ENCODE measurements around the gene TEKT4. TPM values are rescaled to one million over a fixed set of nuclear protein-coding genes. Genes with fewer than 3 reads are reported as not detected.
"Not testable (repeated sequence)": the region's sequence is repeated elsewhere in the genome, so short reads cannot be mapped to it uniquely, and the experiment has no call there.

TEKT4 gene, protein sequence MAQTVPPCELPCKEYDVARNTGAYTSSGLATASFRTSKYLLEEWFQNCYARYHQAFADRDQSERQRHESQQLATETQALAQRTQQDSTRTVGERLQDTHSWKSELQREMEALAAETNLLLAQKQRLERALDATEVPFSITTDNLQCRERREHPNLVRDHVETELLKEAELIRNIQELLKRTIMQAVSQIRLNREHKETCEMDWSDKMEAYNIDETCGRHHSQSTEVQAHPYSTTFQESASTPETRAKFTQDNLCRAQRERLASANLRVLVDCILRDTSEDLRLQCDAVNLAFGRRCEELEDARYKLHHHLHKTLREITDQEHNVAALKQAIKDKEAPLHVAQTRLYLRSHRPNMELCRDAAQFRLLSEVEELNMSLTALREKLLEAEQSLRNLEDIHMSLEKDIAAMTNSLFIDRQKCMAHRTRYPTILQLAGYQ
- total RNA-seq = not detected in 2 replicates

DNA sequence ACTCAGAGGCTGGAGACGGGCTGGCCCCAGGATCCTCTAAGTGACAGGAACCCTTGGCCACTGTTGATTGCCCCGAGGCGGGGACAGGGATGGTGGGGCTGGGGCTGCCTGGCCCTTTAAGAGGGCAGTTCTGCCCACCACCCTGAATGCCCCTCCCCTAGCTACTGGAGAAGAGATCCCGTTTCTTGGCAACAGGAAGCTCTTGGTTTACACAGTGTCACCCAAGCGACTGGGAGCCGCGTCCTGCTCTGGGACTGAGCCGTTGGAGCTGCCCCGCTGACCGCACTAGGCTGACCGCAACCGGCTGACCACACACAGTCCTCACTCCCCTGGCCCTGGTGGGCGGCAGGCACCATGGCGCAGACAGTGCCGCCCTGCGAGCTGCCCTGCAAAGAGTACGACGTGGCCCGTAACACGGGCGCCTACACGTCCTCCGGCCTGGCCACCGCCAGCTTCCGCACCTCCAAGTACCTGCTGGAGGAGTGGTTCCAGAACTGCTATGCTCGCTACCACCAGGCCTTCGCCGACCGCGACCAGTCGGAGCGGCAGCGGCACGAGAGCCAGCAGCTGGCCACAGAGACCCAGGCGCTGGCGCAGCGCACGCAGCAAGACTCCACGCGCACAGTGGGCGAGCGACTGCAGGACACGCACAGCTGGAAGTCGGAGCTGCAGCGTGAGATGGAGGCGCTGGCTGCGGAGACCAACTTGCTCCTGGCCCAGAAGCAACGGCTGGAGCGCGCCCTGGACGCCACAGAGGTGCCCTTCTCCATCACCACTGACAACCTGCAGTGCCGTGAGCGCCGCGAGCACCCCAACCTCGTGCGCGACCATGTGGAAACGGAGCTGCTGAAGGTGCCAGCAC lies at the start of gene TEKT4:
Gene TEKT4 (plus strand): TSS at position 205 of the 862 bp plus-strand sequence. CDS start 150 bp downstream, at position 355.
- no peak within 1 kb of the TSS for H3K4me3 ChIP-seq (ENCODE audit: low read depth, low read length)
- TF ChIP-seq, protein P1, sequence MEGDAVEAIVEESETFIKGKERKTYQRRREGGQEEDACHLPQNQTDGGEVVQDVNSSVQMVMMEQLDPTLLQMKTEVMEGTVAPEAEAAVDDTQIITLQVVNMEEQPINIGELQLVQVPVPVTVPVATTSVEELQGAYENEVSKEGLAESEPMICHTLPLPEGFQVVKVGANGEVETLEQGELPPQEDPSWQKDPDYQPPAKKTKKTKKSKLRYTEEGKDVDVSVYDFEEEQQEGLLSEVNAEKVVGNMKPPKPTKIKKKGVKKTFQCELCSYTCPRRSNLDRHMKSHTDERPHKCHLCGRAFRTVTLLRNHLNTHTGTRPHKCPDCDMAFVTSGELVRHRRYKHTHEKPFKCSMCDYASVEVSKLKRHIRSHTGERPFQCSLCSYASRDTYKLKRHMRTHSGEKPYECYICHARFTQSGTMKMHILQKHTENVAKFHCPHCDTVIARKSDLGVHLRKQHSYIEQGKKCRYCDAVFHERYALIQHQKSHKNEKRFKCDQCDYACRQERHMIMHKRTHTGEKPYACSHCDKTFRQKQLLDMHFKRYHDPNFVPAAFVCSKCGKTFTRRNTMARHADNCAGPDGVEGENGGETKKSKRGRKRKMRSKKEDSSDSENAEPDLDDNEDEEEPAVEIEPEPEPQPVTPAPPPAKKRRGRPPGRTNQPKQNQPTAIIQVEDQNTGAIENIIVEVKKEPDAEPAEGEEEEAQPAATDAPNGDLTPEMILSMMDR (IDR thresholded peaks at IDR 0.05; ENCODE audit: insufficient read depth, low read depth, low read length) = no peak
- no peak for DNase-seq (ENCODE audit: low read depth)

DNA sequence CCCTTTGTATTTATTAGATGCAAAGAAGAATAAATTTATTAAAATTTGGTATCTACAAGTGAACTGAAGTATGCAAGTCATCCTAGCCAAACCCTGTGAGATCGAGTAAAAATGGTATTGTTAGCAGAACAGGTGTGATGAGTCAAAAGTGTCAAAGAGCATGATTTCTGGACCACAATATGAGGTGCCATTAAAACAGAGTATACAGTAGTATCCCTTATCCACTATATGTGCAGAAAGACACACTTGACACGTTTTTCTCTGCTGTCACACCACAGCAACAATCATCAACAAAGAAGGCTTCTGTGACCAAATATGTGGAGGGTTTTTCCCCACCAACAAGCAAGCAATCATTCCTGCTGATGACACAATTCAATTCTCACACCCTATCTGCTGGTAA lies 32.0 kb upstream of the TEKT4 start:
- not testable (repeated sequence) for H3K4me3 ChIP-seq (ENCODE audit: low read depth, low read length); DNase-seq (ENCODE audit: low read depth)

DNA sequence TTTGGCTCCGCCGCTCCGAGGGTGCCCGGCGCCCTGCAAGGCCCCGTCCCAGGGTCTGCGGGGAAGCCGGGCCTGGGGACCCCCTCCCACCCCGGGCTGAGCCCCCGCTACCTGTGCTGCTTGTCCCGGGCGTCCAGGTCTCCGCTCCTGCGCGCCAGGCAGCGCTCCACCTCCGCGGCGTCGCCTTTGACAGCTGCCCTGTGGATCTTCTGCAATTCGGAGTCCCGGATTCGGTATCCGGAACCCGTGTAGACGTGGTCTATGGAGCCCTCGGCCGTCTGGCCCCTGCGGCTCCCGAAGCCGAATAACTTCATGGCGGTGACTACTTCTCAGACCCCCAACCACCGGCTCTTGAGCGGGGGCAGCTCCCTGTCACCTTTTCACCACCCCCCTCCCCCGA lies 14.4 kb upstream of the TEKT4 start:
- not testable (repeated sequence) for DNase-seq (ENCODE audit: low read depth); H3K4me3 ChIP-seq (ENCODE audit: low read depth, low read length)

DNA sequence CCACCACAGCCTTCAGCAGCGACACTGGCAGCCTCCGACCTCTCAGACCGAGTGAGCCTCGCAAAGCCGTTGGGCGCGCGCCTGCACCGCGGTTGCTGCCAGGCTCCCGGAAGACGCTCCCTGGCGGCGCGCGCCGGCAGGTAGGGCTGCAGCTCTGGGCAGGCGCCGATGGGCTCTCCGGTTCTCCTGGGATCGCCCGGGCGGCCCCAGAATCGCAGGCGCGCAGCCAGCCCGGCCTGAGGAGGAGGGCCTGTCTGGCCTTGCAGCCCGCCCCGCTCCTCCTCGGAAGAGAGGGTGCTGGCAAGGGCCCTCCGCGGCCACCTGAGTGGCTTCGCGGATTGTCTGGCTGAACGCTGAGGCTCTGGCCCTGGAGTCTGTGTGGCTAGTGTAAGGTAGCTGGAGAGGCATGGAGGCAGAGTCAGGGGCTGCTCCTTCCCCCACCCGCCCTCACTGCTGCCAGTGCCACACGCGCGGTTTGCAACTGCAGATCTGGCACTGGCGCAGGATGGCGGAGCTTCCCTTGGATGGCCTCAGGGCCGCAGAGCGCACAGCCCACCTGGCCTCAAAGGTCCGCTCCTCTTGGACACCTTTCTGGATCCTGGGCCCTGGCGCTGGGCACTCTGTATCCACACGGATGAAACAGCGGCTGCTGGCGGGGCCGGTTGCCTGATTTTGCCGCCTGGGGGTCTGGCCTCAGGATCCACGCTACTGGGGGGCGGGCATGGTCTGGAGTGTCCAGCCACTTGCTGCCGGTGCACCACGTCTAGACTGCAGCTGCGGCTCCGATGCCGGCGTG lies 13.7 kb upstream of the TEKT4 start:
- not testable (repeated sequence) for DNase-seq (ENCODE audit: low read depth)

DNA sequence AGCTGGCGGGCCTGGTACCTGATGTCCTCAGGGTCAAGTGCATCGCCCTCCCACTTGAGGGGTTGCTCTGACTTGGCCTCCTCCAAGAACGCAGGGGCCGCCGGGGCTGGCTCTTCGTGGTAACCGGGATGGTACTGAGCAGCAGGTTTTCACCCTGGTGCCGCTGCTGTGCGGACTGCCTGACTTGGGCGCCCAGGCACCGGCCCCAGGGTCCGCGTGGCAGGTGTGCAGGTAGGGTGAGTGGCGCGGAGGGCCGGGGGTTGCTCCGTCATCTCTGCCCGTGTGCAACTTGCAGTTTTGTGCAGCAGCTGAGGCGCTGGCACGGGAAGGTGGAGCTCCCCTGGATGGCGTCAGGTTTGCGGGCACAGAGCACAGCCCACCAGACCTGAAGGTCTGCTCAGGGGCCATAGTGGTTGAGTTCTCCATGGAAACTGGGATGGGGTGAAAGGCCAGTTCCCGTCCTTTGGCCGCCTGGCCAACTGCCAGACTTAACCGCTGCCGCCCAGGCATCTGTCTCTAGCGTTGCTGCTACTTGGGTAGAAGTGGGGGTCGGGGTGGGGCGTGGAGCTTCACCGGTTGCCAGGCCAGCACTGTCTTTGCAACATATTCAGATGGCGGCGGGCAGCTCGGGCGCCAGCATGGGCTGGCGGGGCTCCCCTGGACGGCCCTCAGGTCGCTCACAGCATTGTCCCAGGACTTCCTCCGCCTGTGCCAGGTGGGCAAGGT lies 12.9 kb upstream of the TEKT4 start:
- not testable (repeated sequence) for H3K4me3 ChIP-seq (ENCODE audit: low read depth, low read length); DNase-seq (ENCODE audit: low read depth)

More for the DNA sequence above, 13.7 kb upstream of the TEKT4 start:
- not testable (repeated sequence) for H3K4me3 ChIP-seq (ENCODE audit: low read depth, low read length)

DNA sequence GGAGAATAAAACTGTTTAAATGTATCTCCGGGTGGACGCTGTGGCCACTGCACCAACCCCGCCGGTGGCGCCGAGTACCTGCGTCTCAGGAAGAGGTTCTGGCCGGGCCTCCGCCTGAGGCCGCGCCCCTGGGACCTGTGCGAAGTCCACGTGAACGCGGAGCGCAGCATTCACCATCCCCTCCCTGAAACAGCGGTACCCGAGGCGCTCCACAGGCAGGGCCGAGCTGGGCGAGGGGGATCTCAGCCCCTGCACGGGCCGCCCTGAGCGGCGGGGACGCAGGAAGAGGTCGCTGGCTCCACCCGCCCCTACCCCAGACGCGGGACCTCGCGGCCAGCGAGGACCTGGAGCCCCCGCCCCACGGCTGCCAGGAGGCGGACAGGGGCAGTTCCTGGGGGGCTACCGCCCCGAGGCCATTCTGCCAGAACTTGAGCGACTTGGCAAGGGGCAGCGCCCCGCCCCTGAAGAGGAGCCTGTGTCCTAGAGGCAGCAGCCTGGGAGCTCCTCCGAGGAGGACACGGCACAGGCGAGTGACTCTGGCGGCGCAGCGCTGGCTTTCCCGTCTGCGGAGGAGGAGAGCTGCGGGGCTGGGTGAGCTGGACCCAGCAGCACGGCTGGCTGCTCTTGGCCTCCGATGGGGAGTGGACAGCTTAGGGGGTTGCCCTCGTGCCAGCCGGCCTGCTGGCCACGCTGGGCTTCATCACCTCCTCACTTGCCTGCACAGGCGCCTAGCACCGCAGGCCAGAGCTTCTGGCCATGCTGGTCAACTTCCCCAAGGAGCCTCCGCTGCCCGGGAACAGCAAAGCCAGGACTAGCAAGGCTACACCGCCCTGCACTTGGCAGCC lies 9.7 kb upstream of the TEKT4 start:
- DNase-seq (ENCODE audit: low read depth) = no peak
- no peak overlapping the region for H3K4me3 ChIP-seq (ENCODE audit: low read depth, low read length)
- TF ChIP-seq, protein P1 (IDR thresholded peaks at IDR 0.05; ENCODE audit: insufficient read depth, low read depth, low read length) = no peak

DNA sequence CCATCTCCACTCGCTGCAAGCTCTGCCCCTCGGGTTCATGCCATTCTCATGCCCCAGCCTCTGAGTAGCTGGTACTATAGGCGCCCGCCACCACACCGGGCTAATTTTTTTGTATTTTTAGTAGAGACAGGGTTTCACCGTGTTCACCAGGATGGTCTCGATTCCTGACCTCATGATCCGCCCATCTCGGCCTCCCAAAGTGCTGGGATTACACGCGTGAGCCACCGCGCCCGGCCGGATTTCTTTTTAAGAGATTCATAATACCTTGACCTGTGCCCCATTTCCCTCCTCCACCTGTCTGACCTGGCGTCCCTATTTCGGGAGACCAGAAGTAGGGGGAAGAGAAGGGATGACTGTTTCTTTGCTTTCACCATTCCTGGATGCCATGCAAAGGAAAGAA lies 8.3 kb upstream of the TEKT4 start:
- not testable (repeated sequence) for H3K4me3 ChIP-seq (ENCODE audit: low read depth, low read length); DNase-seq (ENCODE audit: low read depth)

DNA sequence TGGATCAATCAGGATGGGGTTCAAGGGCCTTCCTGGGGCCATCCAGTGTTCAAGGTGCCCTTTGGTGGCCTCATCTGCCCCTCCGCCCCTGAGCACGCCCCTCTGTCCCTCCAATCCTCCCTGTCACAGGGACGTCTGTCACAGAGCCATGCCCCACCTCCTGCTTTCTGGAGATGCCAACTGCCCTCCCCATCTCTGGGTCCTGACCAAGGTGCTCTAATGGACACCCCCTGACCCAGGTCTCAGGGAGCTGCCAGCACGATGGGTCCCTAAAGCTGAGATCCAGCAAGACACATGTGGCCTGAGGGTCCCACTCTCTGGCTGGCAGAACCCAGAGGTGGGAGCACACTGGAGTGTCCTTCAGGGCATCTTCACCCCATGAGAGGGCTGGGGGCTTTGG lies 2.1 kb upstream of the TEKT4 start:
- TF ChIP-seq, protein P1 (IDR thresholded peaks at IDR 0.05; ENCODE audit: insufficient read depth, low read depth, low read length) = no peak
- H3K4me3 ChIP-seq (ENCODE audit: low read depth, low read length) = no peak overlapping the region
- DNase-seq (ENCODE audit: low read depth) = no peak

Measured in fibroblast of villous mesenchyme (primary cell).